CD4-positive, alpha-beta T cell treated with Interleukin-17A for 4 hours (primary cell): ENCODE results near the gene MYH14.

Experiments used
- DNase-seq: peaks from one replicate; pipeline ENCODE4 v3.0.0-alpha.2; 2020; ENCODE audit warnings: mixed read lengths

MYH14 gene

GRCh38 chr19:50195224-50195623, 8.2 kb upstream of the MYH14 start:
- DNase-seq: no peak

GRCh38 chr19:50196322-50196932, 7.0 kb upstream of the MYH14 start:
- DNase-seq: no peak

GRCh38 chr19:50197348-50197747, 6.1 kb upstream of the MYH14 start:
- no peak for DNase-seq

- no peak for DNase-seq
These were observed 4.8 kb upstream of the MYH14 start for GRCh38 chr19:50198431-50199258.

- no peak for DNase-seq
These were observed 4.2 kb upstream of the MYH14 start for GRCh38 chr19:50199259-50199555.

- DNase-seq: no peak
These were observed 1.0 kb upstream of the MYH14 start for GRCh38 chr19:50202386-50202785.

- no peak for DNase-seq
These were observed 501 bp upstream of the MYH14 start for GRCh38 chr19:50202962-50203280.

GRCh38 chr19:50204081-50204428, 633 bp downstream of the MYH14 start:
- no peak for DNase-seq

- DNase-seq: no peak
These were observed 1.6 kb downstream of the MYH14 start for GRCh38 chr19:50204811-50205675.

- no peak for DNase-seq
These were observed 2.3 kb downstream of the MYH14 start for GRCh38 chr19:50205681-50206138.

- no peak for DNase-seq
These were observed 2.8 kb downstream of the MYH14 start for GRCh38 chr19:50206191-50206590.

GRCh38 chr19:50207730-50208129, 4.3 kb downstream of the MYH14 start:
- no peak for DNase-seq

- no peak for DNase-seq
These were observed 5.7 kb downstream of the MYH14 start for GRCh38 chr19:50209131-50209530.

GRCh38 chr19:50210425-50210824, 7.0 kb downstream of the MYH14 start:
- DNase-seq: no peak

- no peak for DNase-seq
These were observed 10.5 kb downstream of the MYH14 start for GRCh38 chr19:50213925-50214324.

GRCh38 chr19:50214699-50215543, 11.5 kb downstream of the MYH14 start:
- no peak for DNase-seq

- DNase-seq: no peak
These were observed 12.4 kb downstream of the MYH14 start for GRCh38 chr19:50215820-50216219.

- no peak for DNase-seq
These were observed 17.7 kb downstream of the MYH14 start for GRCh38 chr19:50221087-50221486.

GRCh38 chr19:50222691-50223438, 19.4 kb downstream of the MYH14 start:
- DNase-seq: no peak

- DNase-seq: no peak
These were observed 20.0 kb downstream of the MYH14 start for GRCh38 chr19:50223439-50223716.

- DNase-seq: no peak
These were observed 21.7 kb downstream of the MYH14 start for GRCh38 chr19:50224986-50225747.

- no peak for DNase-seq
These were observed 23.1 kb downstream of the MYH14 start for GRCh38 chr19:50226536-50226935.
